Measurements from ENCODE around the gene VIPR2. TPM values are rescaled to one million over a fixed set of nuclear protein-coding genes. Genes with fewer than 3 reads are reported as not detected.
A peak's percentile ranks its signal among the peaks of the same experiment; 100 is the strongest.

Gene VIPR2
- total and polyA plus RNA-seq, 2 of the 13 experiments (the other 11 are each of a cell fraction or from before 2014, with no cell fraction given): not detected

DNA sequence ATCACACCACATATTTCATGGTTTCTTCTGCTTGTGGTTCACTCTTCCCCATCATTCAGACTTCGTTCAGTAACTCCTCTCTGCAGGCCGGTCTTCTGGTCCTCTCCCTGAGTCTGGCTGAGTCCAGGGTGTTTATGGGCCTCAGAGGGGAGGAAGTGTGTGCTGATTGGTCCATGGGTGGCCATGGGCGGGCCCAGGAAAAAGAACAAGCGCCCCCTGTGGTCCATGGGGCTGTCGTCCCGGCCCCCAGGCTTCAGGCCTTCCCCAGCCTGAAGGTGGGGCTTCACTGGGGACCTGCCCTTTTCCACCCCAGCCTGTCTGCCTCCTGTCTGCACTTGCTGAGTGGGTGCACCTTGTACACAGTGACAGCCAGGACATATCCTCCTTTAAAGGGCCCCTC, 123.7 kb downstream of the VIPR2 start (continued):
- TF ChIP-seq ZSCAN5A (CRISPR knock-in tag; IDR thresholded peaks at IDR 0.05; ENCODE audit: borderline replicate concordance) (no peak), CTCF (CRISPR knock-in tag; IDR thresholded peaks at IDR 0.05) (peak; percentile 48), IRX3 (CRISPR knock-in tag; IDR thresholded peaks at IDR 0.05; ENCODE audit: borderline replicate concordance, low read depth) (no peak), KAT2B (IDR thresholded peaks at IDR 0.05; ENCODE audit: borderline replicate concordance, low read depth, low read length) (no peak), ZNF691 (CRISPR knock-in tag; IDR thresholded peaks at IDR 0.05; ENCODE audit: borderline replicate concordance, low read depth) (no peak), KDM5A (IDR thresholded peaks at IDR 0.05; ENCODE audit: borderline replicate concordance, low read length) (no peak), ZNF446 (CRISPR knock-in tag; IDR thresholded peaks at IDR 0.05) (no peak), NFYC (CRISPR knock-in tag; IDR thresholded peaks at IDR 0.05) (peak; percentile 73), ZNF383 (CRISPR knock-in tag; IDR thresholded peaks at IDR 0.05; ENCODE audit: borderline replicate concordance) (no peak), SP2 (CRISPR knock-in tag; IDR thresholded peaks at IDR 0.05) (peak; percentile 68), ZNF574 (CRISPR knock-in tag; IDR thresholded peaks at IDR 0.05) (0 out of 2 replicates have a peak, but pooled peaks have one; percentile 23), ZNF281 (CRISPR knock-in tag; IDR thresholded peaks at IDR 0.05; ENCODE audit: borderline replicate concordance) (no peak), HNRNPUL1 (IDR thresholded peaks at IDR 0.05; ENCODE audit: low read depth, low read length) (no peak), PCBP1 (IDR thresholded peaks at IDR 0.05; ENCODE audit: borderline replicate concordance, low read depth, low read length) (no peak), ZNF44 (CRISPR knock-in tag; IDR thresholded peaks at IDR 0.05) (no peak)
- TF ChIP-seq, protein P1, sequence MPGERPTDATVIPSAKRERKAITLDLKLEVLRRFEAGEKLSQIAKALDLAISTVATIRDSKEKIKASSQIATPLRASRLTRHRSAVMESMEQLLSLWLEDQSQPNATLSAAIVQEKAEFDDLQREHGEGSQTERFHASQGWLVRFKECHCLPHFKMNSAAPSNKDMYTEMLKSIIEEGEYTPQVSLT (CRISPR knock-in tag; IDR thresholded peaks at IDR 0.05; ENCODE audit: borderline replicate concordance, low read depth): no peak
- TF ChIP-seq, protein P2, sequence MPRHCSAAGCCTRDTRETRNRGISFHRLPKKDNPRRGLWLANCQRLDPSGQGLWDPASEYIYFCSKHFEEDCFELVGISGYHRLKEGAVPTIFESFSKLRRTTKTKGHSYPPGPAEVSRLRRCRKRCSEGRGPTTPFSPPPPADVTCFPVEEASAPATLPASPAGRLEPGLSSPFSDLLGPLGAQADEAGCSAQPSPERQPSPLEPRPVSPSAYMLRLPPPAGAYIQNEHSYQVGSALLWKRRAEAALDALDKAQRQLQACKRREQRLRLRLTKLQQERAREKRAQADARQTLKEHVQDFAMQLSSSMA (CRISPR knock-in tag; IDR thresholded peaks at IDR 0.05): no peak
